GM21390 (cell line): ENCODE data around the gene LPAR3.

ENCODE experiments used
- ATAC-seq: cut with Tn5 transposase; IDR thresholded peaks from one replicate; pipeline ENCODE4 v1.9.1; 2021; ENCODE audit not compliant: unreplicated experiment

The LPAR3 gene

DNA sequence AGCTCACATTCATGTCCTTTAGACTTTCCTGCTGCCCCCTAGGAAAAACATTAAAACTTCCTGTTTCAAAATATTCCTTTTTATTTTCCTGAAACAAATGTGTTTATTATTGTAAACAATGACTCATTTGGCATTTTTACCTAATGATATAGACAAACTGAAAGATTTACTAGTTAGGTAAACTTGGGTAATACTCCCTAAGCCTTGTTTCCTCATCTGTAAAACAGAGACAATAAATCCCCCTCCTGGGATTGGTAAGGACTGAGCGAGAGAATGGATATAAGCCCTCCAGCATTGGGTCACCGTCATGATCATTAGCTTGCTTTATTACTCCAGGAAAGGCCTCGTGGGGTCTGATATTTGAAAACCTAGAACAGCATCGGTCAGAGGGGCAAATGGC, 59.8 kb downstream of the LPAR3 start:
- no peak for ATAC-seq

DNA sequence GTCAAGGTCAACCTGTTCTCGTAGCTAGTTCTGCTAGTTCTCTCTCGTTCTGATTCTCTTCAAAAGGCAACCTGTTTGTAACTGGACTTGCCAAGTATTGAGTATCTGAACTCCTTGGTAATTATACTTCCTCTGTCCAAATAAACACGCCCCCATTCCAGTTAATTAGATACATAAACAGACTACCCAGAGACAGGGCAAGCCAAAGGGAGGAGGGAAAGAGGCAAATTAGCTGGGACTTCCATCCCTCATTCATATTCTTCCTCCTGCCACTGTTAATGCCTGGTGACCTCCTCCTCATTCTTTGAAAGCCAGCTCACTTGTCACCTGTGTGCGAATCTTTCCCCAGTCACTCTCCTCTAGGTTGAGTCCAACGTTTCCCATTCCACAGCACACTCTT, 62.9 kb downstream of the LPAR3 start:
- no peak for ATAC-seq

DNA sequence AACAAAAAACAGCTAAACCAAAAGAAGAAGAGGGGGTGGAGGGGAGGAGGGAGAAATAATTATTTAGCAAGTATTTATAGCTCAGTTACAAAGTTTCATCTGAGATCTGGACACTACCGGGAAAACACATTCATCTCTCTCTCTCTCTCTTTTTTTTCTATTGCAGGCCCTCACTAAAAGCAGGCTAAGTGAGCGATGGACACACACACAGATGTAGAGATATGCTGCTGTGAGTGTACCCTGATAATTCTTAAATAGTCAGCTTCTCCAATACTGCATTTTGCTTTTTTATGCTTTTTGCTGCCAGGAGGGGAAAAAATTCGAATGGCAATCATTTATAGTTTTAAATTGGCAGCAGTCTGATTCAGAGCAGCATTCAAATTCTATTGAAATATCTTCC, 65.0 kb downstream of the LPAR3 start:
- ATAC-seq: no peak

DNA sequence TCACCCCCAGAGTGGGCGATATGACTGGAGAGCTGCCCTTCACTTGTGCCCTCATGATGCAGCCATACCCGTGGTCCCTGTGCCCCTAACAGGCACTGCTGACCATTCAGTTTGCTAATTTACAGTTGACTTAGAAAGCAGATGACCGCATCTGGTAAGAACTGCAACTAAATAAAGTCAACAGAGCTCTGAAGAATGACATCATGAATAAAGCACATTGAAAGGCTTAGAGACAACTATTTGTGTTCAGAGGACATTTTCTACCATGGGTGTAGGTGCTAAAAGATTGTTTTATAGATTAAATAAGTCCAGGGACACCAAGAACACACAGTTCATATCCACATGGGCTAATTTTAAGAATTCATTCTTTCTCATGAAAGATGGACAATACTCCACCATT, 65.5 kb downstream of the LPAR3 start:
- no peak for ATAC-seq

DNA sequence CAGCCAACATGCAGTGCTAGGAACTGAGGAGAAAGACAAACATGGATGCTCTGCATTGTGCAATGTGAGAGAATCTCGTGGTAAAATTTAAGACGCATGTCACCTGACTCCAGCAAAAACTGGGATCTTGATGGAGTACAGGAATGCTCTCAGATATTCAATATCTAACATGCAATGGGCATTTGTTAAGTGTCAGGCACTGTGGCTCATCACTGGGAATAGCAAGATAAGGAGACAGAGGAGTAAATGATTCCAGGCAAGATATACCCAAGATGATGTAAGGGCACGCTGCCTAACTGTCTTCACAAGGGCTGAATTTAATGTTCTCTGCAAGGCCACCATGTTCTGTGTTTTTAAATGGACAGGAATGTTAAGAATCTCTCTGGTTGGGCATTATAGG, 67.8 kb downstream of the LPAR3 start:
- ATAC-seq: no peak

DNA sequence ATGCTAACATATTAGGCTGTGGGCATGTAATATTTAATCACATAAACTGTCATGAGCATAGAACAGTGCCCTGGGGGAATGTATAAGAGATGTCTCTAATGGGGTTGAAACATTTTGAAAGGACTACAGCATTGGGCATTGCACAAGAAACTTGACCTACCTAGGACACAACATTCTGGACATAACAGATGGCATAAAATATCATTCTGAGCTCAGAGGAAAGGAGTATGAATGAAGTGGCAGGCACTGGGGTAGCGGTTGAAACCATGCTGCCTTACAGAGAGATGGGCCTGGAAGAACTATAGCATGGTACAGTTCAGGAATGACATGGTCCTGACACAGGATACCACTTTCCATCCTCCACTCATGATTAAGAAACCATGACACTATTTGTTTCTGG, 69.0 kb downstream of the LPAR3 start:
- no peak for ATAC-seq

DNA sequence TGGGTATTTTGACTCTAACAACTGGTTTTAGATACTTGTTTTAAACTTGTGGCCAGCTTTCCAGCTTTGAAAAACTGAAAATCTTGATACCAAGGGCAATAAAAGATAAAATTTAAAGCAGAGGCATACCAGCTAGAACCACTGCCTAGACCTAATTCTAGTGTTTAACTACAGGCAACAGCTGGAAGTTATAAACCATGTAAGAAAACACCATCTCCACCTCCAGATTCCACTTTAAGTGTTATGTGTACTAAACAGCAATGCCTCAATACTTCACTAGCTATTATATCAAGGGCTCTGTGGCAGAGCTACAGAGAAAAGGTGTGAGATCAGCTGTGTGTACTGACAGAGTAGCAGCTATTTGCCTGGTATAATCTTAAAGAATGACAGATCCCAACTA, 69.5 kb downstream of the LPAR3 start:
- no peak for ATAC-seq

DNA sequence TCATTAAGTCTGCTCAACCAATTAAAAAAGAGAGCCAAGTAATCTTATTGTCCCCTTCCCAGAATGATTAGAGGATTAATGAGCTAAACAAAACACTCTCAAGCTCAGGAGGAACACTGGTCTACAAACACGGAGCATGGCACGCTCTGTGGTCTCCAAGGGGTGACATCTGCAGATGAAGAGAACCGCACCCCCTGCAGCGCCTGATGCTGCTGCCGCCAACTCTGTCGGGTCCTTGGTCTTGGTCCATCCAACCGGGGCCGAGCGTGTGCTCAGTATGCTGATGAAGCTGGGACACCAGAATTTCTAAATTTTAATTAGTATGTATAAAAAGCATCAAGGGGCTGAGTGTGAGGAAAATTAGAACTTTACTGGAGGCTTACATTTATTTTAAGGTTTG, 82.7 kb downstream of the LPAR3 start:
- no peak for ATAC-seq

DNA sequence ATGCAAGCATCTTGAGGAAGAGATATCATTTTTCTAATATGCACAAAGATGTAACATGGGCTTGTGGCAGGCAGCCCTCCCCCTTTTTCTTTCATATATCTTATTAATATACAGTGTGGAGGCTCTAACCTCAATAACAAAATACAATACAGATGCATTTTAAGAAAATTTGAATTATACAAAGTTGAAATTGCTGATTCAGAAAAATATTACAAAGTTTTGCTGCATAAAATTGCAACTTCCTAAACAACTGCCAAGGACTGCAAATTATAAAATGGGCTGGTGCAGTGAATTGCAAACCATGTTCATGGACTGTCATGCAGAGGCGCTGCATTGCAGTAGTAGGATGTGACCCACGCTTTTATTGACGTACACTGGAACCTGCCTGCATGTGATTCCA, 84.0 kb downstream of the LPAR3 start:
- ATAC-seq: no peak

DNA sequence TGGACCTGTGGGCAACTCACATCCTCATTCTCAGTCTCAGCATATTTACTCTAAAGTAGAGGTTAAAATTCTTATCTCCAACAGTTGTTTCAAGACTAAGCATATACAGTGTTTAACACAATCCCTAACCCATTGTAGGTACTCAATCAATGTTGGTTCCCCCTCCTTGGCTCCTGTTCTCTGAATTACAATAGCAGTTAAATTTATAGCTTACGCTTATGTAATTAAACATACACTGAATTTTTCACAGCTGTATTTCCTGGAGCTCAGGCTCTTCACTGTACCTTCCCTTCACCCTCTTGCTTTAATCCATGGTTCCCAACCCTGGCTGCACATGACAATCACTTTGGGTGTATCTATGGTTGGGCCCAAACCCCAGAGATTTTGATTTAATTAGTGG, 89.4 kb downstream of the LPAR3 start:
- ATAC-seq: no peak

DNA sequence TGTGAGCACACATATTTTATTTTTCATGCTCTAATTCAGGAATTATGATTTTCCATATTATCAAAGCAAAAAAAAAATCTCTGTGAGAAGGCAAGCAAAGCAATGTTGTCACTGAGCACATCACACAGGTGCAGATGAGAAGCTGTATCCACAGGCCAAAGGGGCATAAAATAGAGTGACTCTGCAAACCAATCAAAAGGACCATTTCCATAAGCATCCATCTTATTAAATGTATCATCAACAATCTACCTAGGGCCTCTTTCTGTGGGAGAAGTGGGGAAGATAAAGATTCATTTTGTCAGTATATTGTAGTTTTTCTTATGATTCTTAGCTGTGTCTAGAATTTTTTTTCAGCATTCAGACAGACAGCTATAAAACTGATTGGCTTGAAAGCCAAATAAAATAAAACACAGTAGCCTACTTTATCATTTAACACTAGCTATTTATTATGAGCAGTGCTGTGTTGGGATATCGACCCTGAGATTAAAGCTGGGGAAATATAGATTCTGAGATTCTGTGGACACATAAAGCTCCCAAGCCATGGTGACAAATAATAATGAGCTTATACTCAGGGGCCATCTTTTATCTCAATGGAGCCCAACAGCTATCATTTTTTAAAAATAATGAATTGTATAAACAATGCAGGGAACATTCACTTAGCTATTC, 90.3 kb downstream of the LPAR3 start:
- no peak for ATAC-seq

DNA sequence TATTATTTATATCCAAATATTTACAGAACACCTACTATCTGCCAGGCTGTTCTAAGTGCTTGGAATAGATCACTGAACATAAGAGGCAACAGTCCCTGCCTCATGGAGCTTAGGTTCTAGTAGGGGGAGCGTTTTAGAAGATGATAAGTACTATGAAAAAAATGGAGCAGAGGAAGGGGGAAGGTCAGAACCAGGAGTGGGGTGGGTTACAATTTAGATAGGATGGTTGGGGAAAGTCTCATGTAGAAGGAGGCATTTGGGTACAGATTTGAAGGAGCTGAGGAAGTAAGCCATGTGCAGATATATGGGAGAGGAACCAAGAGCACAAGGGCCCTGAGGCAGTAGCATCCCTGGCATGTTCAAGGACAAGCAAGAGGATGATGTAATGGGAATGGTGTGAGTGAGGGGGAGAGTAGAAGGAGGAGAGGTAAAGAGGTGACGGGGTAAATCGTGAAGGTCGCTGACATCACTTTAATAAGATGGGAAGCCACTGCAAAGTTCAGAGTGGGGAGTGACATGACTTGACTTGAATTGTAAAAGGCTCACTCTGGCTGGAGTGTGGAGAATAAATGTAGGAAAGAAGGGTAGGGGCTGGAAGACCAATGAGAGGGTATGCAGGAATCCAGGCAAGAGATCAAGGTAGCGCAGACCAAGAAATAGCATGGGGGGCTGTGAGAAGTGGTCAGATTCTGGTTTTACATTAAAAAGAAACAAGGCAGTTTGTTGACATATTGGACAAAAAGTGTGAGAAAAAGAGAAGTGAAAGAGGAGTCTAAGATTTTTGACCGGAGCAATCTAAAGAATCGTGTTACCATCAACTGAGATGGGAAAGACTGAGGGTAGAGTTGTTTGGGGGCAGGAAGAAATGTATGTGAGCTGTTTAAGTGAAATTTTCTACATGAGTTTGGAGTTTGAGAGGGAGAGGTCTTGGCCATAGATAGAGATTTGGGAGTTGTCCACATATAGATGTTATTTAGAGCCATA, 92.6 kb downstream of the LPAR3 start:
- ATAC-seq: no peak

DNA sequence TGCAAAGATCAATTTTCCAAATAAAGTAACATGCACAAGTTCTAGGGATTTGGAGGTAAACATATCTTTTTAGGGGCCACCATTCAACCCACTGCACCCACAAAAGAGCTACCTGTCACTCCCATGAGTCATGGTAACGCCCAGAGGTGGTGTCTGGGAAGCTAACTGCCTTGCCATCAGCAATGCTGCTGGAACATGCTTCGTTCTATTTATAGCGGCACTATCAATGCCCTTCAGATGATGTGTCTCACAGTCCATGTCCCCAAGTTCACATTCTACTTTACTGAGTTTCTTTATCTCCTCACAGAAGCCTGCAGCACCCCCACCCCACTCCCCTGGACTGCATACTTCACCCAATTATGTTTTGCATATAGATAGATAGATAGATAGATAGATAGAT, 95.4 kb downstream of the LPAR3 start:
- ATAC-seq: no peak

DNA sequence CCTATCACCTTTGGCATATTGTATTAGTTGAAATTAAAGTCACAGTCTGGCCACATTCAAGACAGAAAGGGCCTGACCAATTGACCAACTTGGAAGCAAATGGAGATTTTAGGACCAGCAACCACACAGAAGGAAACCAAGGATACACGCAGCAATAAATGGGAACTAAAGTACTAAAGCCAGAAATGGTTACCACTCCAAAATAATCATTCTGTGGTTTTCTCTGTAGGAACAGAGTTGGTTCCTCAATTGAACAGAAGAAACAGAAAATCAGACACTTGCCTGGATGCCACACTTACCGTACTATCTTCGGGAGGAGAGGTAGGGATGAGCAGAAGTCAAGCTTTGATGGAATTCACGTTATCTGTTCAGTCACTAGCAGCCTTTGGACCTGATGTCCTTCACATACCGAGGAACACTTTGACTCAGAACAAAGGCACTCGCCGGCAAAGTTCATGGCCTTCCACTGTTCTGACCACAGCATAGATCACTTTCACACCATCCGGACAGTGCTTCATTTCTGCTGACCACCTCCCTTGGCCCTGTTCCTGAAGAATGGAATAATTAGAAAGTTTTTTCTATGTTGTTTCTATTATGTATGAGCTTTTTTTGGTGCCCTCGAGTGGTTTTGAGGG, 96.9 kb downstream of the LPAR3 start:
- ATAC-seq: no peak

DNA sequence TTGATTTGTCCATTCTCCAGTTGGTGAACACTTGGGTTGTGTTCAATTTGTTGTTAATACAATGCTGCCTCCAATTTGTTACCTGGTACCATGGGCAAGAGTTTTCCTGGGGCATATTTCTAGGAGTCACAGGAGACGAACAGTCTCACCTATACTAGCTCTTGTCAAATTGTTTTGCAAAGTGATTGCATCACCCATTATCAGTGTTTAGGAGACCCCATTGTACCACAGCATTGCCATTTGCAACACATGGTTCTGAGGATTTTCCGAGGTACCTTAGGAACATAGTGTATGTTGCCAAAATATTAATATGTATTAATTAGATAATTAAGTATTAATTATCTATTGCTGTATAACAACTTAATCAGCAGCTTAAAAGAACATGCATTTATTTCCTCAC, 97.8 kb downstream of the LPAR3 start:
- ATAC-seq: no peak

DNA sequence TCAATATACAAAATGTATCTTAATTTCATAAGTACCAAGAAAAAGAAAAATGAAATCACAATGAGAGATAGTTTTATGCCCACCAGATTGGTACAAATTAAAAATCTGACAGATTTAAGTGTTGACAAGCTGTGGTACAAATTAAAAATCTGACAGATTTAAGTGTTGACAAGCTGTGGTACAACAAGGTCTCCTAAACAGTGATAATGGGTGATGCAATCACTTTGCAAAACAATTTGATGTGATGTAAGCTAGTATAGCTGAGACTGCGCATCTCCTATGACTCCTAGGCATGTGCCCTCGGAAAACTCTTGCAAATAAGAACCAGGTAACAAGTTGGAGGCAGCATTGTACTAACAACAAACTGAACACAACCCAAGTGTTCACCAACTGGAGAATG, 100.6 kb downstream of the LPAR3 start:
- no peak for ATAC-seq

DNA sequence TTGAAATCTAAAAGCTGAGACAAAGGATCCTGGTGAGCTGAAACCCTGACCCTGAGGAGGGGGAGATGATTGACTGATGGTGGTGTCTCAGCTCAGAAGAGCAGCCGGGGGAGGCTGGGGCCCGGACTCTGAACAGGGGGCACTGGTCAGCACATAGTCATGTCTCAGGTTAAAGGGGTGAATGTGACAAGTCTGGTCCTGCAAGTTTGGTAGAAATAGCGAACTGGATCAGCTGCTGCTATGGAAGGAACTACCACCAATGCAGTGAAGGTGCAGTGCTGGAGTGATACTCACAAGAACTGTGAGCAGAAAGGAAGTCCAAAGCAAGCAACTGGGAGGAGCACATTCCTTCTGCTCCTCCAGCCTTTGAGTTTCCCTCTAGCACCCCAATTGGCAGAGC, 104.0 kb downstream of the LPAR3 start:
- ATAC-seq: no peak

DNA sequence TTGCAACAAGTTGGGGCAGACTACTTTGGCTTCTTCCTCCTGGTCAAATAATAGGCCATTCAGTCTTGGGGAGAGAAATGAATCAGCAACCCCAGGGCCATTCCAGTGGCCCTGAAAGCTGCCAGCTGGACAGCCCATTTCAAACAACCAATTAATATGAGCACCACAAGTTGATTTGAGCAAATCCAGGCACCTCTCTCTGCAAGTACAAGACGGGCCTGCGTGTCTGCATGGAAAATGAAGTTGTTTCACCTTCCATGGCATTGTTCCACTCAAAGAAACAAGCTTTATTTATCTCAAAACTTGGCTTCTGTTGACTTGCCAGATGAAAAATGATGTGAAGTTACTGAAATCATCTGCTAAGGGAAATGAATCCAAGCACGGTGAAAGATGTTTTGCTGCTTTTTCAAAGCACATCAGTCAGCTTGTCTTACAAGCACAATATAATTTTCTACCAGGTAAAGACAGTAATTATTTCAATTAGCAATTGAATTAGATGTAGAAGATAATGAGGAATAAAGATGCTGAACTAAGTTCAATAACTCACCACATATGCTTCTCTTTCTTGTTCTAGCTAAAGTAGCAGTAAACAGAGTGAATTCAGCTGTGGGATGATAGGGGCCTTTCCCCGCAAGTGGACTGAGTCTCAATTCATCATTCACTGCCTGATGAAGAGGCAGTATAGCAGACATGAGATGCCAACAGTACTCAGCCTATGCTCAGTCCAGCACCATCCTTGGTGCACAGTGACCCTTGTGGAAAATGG, 107.6 kb downstream of the LPAR3 start:
- ATAC-seq: no peak

DNA sequence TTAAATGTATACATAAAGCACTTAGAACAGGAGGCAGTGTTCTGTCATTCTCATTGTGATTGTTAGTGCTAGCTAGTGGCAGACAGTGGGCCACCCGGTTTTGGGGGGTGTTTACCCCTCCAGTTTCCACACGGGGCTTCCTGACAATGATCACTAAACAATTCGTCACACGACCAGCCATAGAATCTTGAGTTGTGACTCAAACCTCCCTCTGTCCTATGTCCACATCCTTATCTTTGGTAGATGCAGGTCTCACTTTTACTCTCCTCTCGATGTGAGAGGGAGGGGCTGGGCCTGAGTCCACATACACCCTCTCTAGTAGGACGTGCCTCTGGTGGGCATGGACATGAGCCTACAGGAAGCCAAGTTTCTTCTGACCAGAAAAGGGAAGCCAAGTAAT, 110.1 kb downstream of the LPAR3 start:
- ATAC-seq: no peak

DNA sequence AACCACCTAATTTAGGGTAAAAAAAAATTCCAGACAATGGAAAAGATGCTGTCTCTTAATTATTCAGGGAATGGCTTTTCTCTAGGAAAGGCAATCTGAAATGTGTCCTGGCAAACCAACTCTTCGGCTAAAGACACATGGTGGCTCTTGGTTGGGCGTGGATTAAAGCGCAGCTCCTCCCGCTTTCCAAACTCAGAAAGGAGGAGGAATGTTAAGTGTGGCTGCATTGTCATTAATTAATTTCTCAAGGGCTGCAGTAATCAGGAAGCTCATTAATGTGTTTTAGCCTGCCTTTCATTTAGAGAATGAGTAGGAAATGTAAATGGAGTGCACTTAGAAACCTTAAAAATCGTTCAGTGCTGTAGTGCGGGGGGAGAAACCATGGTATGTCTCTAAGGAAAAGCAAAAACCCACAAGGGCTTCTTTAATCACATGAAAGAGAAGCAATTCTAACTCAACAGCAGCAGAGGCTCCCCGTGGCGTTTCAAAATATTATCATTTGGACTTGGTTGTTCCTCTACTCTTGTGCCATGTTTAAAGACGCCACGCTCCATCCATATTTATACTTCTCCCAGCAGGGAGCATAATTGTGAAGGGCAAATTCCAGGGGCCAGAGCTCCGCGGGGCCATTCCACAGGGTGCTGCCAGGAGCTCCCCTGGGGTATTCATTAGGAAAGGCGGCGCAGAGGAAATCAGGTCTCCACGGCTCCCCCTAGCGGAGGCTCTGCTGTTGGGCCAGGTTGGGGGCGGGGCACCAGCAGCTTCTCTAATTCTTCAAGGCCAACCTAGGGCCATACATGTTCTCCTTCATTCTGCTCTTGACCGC, 110.8 kb downstream of the LPAR3 start:
- ATAC-seq: peak; percentile 81
